Measurements from ENCODE around the gene SNX30.

The SNX30 gene

GRCh38 chr9:112783551-112783954, 33.0 kb downstream of the SNX30 start:
- peak in 1 of 2 experiments; percentile 53 for DNase-seq

- peak; percentile 63 to 83 for DNase-seq
Measured at GRCh38 chr9:112784020-112784785, 33.6 kb downstream of the SNX30 start.

DNA sequence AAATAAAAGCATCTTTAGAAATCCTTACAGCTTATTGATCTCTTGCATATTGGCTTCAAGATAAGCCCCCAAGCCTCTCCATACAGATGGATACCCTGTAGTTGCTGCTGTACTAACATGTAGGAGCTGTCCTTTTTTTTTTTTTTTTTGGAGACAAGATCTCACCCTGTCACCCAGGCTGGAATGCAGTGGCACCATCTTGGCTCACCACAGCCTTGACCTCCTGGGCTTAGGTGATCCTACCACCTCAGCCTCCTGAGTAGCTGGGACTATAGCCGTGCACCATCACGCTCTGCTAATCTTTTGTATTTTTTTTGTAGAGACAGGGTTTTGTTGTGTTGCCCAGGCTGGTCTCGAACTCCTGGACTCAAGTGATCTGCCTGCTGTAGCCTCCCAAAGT, 35.4 kb downstream of the SNX30 start:
- no peak for DNase-seq

DNA sequence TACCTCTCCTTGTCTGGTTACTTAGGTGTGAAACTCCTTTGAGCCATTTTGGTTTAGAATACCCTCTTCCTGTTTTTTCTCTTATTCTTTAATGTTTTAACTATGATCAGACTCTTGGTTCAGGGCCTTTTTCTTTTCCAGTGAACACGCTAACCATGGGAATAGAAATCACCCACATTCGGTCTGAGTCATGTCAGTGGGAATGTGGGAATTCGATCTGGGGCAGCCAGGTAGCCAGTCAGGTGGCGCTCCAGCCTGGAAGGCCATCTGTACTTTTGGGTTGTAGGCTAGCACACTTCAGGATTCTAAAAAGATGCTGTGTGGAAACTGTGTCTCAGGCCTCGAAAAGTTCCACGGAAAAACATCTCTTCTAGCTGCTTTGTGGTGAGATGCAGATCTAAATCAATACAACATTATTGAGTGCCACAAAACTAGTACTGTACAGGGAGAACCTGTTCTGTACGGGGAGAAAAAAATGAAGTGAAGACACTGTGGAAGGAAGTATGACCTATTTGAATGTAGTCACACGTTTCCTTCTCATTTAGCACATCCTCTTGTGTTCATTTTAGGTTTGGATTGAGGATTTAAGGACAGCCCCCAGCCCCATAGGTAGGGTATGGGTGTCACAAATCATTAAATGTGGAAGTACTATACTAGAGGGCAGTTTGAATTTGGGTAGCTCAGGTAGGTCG, 36.4 kb downstream of the SNX30 start:
- DNase-seq, result no peak

GRCh38 chr9:112787978-112788377, 37.4 kb downstream of the SNX30 start:
- peak in 1 of 2 experiments; percentile 77 for DNase-seq

DNA sequence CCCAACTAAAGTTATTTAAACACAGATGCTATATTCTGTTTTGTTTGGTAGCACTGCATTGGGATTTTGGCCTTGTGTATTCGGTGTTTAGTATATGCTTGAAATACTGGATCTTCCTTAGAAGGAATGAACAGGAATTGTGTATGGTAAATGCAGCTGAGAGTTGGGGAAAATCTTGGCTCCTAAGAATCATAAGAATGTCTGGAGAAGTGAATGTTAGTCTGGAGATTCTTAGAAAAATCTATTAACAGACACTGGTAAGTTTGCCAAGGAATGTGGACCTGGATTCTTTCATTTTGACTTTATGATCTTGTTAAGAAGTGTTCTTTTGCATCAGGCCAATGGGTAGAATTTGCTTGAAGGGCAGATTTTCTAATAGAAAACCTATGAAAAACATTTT, 38.9 kb downstream of the SNX30 start:
- DNase-seq, result no peak

GRCh38 chr9:112789891-112790774, 39.6 kb downstream of the SNX30 start:
- DNase-seq, result no peak

DNA sequence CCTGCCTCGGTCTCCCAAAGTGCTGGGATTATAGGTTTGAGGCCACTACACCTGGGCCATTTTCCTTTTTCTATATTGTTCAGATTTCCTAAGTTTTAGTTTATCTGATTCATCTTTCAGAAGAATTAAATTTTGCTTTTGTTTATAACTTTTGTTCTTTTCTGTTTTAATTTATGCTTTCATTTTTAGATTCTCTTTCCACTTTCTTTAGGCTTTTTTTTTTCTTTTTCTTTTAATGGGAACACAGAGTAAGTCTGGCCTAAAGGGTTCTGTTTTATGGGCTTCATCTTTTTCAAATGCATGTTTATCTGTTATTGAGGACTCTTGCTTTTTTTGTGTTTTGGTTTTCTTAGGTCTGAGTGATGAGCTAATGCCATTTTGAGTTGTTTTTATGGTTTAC, 42.1 kb downstream of the SNX30 start:
- no peak for DNase-seq

GRCh38 chr9:112793213-112793810, 42.8 kb downstream of the SNX30 start:
- peak; percentile 44 to 87 for DNase-seq

DNA sequence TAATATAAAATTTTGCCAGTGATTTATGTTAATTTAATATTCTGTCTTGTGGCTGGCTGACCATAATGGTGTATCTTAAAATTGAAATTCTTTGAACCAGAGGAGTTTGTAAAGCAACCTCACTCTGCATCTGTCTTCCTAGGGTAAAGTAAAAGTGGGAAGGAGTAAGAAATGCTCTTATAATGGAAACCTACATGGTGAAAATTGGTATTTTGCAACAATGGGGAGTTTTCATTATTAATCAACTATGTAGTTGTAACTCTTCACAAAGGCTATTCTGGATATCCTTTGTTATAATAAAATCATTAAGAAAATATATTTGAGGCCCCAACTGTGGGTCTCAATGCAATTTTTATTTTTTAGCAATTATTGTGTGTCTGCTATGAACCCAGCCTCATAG, 44.2 kb downstream of the SNX30 start:
- DNase-seq, result no peak

DNA sequence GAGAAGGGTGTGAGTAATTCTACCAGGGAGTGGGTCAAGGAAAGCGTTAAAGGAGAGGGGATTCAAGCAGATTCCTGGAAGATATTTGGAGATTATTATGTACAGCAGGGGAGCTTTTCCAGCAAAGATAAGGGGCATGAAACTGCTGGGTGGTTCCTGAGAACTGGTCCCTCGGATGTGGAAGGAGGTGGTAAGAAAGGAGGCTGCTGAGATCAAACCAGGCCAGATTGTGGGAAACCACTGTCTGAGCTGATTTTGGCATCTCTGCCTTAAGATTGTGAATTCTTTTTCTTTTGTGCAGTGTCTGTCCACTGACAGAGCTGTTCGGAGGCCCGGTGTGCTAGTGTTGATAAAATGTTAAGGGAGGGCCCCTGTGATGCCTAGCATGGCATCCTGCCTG, 45.4 kb downstream of the SNX30 start:
- no peak for DNase-seq

DNA sequence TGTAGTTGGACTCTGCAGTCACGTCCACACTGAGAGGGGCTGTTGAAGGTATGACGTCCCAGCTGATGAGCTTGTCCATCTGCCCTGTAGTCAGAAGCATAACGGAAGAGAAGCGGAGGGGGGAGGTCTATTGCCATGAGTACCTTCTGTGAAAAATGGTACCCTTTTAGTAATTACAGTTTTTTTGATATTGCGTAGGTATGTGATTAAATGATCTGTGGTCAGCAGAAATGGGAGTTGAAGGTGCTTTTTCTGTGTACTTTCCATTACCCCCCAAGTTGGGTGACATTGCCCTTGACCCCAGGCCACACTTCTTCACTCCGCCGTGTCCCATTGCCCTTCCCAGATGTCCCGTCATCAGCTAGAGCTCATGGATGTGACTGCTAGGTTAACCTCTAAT, 45.9 kb downstream of the SNX30 start:
- DNase-seq, result no peak

GRCh38 chr9:112809351-112809848, 58.8 kb downstream of the SNX30 start:
- DNase-seq, result no peak

DNA sequence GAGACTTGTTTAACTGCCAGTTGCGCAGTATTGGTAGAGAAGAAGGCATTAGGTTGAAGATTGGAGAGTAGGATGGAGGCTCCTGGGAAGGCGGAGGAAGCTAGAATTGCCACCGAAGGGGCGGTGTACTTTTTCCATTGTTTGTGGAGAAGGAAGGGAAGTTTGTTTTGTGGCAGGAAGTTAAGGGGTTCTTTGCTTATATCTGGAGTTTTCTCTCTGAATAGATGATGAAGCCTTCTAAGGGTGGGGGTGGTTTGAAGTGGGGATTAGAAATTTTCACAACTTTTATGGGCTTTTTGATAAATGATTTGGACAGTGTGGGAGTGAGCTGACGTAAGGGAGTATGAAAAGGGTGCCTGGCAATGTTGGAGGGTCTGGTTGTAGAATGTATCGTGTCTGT, 59.3 kb downstream of the SNX30 start:
- DNase-seq, result no peak

DNA sequence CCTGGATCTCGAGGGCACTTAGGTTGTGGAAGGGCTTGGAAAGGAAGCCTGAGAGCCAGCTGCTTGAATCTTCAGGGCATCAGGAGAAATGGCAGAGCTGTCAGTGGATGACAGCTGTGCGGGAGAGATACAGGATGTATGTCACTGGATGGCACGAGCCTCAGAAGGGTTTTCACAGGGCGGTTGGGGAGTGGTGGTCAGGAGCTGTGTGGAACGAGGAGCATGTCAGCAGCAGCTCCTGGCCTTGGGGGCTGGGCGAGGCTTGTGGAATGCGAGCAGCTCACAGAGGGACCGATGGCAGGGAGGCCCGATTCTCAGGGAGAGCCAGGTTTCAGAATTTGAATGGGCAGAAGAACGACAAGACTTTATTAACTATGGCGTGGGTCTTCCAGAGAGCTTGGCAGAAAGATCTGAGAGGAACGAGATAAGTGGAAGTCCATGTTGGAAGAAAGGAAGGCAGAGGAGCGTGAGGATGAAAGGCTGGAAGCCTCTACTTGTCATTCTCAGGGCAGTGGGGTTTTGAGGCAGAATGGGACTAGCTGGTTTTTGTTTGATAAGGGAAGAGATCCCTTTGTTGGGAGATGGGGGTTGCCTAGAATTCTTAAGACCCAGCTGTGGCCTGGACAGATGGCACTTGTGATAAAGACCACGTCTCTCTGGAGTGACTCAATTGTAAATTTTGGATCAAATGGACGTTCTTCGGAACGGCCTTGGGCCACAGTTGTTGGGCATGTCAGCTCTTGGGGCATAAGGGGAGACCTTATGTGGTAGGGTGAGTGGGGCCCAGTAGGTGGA, 60.3 kb downstream of the SNX30 start:
- peak; percentile 8 to 59 for DNase-seq

DNA sequence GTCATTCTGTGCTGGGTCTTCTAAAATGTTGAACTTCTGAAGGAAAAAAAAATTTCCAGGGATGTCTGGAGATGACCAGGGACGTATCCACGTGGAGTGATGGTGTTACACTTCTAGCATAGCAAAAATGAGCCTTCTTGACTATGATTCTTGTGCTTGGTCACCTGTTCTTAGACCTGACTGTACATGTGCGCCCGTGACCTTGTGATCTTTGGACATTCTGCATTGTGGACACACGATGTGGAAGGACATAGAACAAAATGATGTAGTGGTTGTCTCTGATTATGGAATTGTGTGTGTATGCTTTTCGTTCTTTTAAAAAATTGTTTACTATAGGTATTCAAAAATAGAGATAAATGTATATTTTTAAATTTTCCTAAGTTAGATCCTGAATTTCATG, 61.0 kb downstream of the SNX30 start:
- no peak for DNase-seq

DNA sequence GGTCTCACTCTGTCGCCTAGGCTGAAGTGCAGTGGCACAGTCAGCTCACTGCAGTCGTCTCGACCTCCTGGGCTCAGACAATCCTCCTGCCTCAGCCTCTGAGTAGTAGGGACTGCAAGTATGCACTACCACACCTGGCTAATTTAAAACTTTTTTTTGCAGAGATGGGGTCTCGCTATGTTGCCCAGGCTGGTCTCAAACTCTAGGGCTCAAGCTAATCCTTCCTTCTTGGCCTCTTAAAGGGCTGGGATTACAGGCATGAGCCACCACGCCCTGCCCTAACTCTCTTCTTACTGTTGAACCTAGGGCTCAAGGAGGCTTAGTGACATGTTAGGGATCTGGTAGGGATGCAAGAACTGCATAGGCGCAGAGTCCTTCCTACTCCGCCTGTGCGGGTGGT, 65.3 kb downstream of the SNX30 start:
- no peak for DNase-seq

GRCh38 chr9:112817860-112818203, 67.3 kb downstream of the SNX30 start:
- DNase-seq, result no peak

GRCh38 chr9:112819635-112820496, 69.3 kb downstream of the SNX30 start:
- DNase-seq, result peak; percentile 41 to 70

DNA sequence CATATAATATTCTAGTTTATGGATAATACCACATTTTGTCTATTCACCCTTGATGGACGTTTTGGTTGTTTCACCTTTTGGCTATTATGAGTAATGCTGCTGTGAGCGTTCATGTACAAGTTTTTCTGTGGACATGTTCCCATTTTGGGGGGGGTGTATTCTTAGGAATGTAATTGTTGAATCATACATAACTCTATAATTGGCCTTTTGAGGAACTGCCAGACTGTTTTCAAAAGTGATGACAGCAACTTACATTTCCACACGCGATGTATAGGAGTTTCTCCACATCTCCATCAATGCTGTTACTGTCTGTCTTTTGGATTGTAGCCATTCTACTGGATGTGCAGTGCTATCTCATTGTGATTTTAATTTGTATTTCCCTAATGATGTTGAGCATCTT, 70.3 kb downstream of the SNX30 start:
- DNase-seq, result no peak

- no peak for DNase-seq
Measured at GRCh38 chr9:112822618-112823017, 72.1 kb downstream of the SNX30 start.
